PFSK-1 (cell line): Measurements from ENCODE around the gene TGFBR3L.

Source experiments
- FOXP2 ChIP-seq: optimal IDR thresholded peaks from 2 replicates; pipeline ENCODE3; 2011; ENCODE audit warnings: borderline replicate concordance, control low read depth, inconsistent platforms; ENCODE audit not compliant: insufficient read depth; ENCODE audit errors: extremely low read length, extremely low read depth
- POLR2AphosphoS5 ChIP-seq: IDR thresholded peaks from 2 replicates; pipeline ENCODE4 v1.6.1; 2012; ENCODE audit warnings: low read depth, mild to moderate bottlenecking, control low read depth, low read length, moderate library complexity
- SIN3A ChIP-seq: IDR thresholded peaks from 2 replicates; pipeline ENCODE4 v1.6.1; 2012; ENCODE audit warnings: mild to moderate bottlenecking, low read length, moderate library complexity, borderline replicate concordance; ENCODE audit not compliant: insufficient read depth
- TAF1 ChIP-seq: IDR thresholded peaks from 2 replicates; pipeline ENCODE4 v1.6.1; 2012; ENCODE audit warnings: low read length, control low read depth, borderline replicate concordance; ENCODE audit not compliant: insufficient read depth
- TF ChIP-seq, protein P1 (sequence below), 2 experiments: IDR thresholded peaks; 2 replicates each; pipeline versions ENCODE4 v1.6.1 to v1.8.0; 2011 to 2012; ENCODE audit warnings: low read depth in 2 of 2, low read length in 2 of 2, control low read depth in 1 of 2, inconsistent platforms in 1 of 2, mild to moderate bottlenecking in 1 of 2, moderate library complexity in 1 of 2; ENCODE audit not compliant: insufficient read depth in 1 of 2

TGFBR3L gene

GRCh38 chr19:7932276-7932929 lies 17.8 kb downstream of the TGFBR3L start:
- TF ChIP-seq TAF1: no peak
- TF ChIP-seq SIN3A: no peak
- no peak for TF ChIP-seq POLR2AphosphoS5
- no peak for TF ChIP-seq FOXP2
- TF ChIP-seq, protein P1, sequence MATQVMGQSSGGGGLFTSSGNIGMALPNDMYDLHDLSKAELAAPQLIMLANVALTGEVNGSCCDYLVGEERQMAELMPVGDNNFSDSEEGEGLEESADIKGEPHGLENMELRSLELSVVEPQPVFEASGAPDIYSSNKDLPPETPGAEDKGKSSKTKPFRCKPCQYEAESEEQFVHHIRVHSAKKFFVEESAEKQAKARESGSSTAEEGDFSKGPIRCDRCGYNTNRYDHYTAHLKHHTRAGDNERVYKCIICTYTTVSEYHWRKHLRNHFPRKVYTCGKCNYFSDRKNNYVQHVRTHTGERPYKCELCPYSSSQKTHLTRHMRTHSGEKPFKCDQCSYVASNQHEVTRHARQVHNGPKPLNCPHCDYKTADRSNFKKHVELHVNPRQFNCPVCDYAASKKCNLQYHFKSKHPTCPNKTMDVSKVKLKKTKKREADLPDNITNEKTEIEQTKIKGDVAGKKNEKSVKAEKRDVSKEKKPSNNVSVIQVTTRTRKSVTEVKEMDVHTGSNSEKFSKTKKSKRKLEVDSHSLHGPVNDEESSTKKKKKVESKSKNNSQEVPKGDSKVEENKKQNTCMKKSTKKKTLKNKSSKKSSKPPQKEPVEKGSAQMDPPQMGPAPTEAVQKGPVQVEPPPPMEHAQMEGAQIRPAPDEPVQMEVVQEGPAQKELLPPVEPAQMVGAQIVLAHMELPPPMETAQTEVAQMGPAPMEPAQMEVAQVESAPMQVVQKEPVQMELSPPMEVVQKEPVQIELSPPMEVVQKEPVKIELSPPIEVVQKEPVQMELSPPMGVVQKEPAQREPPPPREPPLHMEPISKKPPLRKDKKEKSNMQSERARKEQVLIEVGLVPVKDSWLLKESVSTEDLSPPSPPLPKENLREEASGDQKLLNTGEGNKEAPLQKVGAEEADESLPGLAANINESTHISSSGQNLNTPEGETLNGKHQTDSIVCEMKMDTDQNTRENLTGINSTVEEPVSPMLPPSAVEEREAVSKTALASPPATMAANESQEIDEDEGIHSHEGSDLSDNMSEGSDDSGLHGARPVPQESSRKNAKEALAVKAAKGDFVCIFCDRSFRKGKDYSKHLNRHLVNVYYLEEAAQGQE (IDR thresholded peaks at IDR 0.05; ENCODE audit: insufficient read depth in 1 of 2, low read depth in 2 of 2, low read length in 2 of 2): no peak

DNA sequence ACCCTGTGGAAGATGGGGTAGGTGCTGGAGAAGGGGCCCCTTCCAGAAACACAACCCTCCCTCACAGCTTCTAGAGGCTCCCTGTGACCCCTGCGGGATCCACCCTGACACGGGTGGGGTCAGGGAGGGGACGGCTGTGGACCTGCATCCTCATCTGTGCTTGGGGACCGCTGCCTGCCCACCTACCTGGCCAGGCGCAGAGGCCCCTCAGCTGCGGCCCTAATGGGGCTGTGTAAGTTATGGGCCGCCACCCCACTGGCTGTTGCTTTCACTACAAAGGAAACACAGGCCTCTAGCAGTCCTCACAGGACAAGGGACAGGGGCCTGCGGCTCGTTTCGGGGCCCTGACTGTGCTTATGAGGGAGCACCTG lies 18.3 kb downstream of the TGFBR3L start:
- TF ChIP-seq FOXP2 (no peak), POLR2AphosphoS5 (no peak), TAF1 (no peak), SIN3A (no peak)
- TF ChIP-seq, protein P1 (IDR thresholded peaks at IDR 0.05; ENCODE audit: insufficient read depth in 1 of 2, low read depth in 2 of 2, low read length in 2 of 2): no peak

DNA sequence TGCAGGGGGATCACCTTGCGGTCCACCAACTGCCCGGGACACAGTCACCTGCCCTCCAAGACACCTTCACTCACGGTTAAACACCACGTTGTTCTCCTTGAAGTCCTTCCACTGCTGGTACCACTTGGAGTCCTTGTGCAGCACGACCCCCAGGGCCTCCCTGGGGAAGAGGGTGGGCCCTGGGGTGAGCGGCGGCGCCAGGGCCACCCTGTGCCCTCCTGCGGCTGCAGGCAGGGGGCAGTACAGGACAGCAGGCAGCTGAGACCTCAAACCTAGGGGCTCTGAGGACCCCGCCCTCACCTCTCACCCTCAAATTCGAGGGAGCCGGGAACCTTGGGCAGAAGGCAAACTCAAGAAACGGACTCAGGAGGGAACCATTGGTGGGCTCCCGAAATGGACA lies 18.8 kb downstream of the TGFBR3L start:
- TF ChIP-seq TAF1 (no peak), SIN3A (no peak), FOXP2 (no peak), POLR2AphosphoS5 (no peak; the same call in 1 of the 2 replicates)
- TF ChIP-seq, protein P1 (IDR thresholded peaks at IDR 0.05; ENCODE audit: insufficient read depth in 1 of 2, low read depth in 2 of 2, low read length in 2 of 2): no peak

- no peak for TF ChIP-seq FOXP2
- TF ChIP-seq, protein P1 (IDR thresholded peaks at IDR 0.05; ENCODE audit: insufficient read depth in 1 of 2, low read depth in 2 of 2, low read length in 2 of 2): no peak
- no peak for TF ChIP-seq SIN3A
- TF ChIP-seq TAF1: no peak
- TF ChIP-seq POLR2AphosphoS5: no peak; the same call in 1 of the 2 replicates
Observed at GRCh38 chr19:7933828-7934725, 19.4 kb downstream of the TGFBR3L start.
